GM10266 (cell line): ENCODE measurements around the gene POLR2H.

Experiments
- DNase-seq: peaks from one replicate; pipeline ENCODE4 v3.0.0; 2012; ENCODE audit errors: extremely low spot score
- CTCF ChIP-seq: IDR thresholded peaks from 2 replicates; pipeline ENCODE4 v1.5.1; 2012; ENCODE audit warnings: mild to moderate bottlenecking, low read depth; ENCODE audit not compliant: control insufficient read depth, insufficient read depth; ENCODE audit errors: missing control alignments

Gene POLR2H

GRCh38 chr3:184353546-184353941 lies 8.0 kb upstream of the POLR2H start:
- DNase-seq = no peak
- no peak for TF ChIP-seq CTCF

- TF ChIP-seq CTCF = peak; percentile 94
- DNase-seq = peak; percentile 87
These were observed 7.3 kb upstream of the POLR2H start for GRCh38 chr3:184354121-184354728.

- no peak for TF ChIP-seq CTCF
- DNase-seq = no peak
These were observed 6.8 kb upstream of the POLR2H start for GRCh38 chr3:184354754-184355153.

GRCh38 chr3:184355261-184356040 lies 6.1 kb upstream of the POLR2H start:
- no peak for TF ChIP-seq CTCF
- no peak for DNase-seq

GRCh38 chr3:184357248-184358123 lies 4.0 kb upstream of the POLR2H start:
- DNase-seq = no peak

GRCh38 chr3:184358124-184358767 lies 3.3 kb upstream of the POLR2H start:
- no peak for TF ChIP-seq CTCF
- no peak for DNase-seq

More at GRCh38 chr3:184357248-184358123, 4.0 kb upstream of the POLR2H start:
- no peak for TF ChIP-seq CTCF
